GM12878 (cell line): Measurements from ENCODE around the gene NCKAP5L. TPM values are rescaled to one million over a fixed set of nuclear protein-coding genes. Genes with fewer than 3 reads are reported as not detected.
A peak's percentile ranks its signal among the peaks of the same experiment; 100 is the strongest.

Source experiments
- ATAC-seq: fragments of 200-7000 bp; cut with Tn5 transposase; 3 replicates; pipeline ENCODE4 v1.9.1; 2020; ENCODE audit warnings: mild to moderate bottlenecking, moderate library complexity
- BruUV-seq: library from RNA; stranded (reverse); fragments of 400-500 nt; replicated peaks from 2 replicates; lab custom pipeline; 2021; lab: Mats Ljungman, UMichigan
- CTCF ChIA-PET: fragments of 300-600 bp; sonication (Branson Sonifier 250); formaldehyde crosslinking; extraction: SDS; loops from one replicate; lab custom pipeline; 2021; ENCODE audit warnings: inconsistent platforms; lab: Yijun Ruan, JAX
- POLR2A ChIA-PET: fragments of 350-600 bp; formaldehyde crosslinking; extraction: SDS; loops from one replicate; lab custom pipeline; 2021; ENCODE audit warnings: inconsistent platforms; lab: Charles Lee
- RAD21 ChIA-PET: fragments of 300-600 bp; sonication (Branson Sonifier 250); formaldehyde crosslinking; loops from one replicate; lab custom pipeline; 2023; ENCODE audit warnings: antibody characterized with exemption; ENCODE audit not compliant: unreplicated experiment; lab: Charles Lee
- SMC1A ChIA-PET: fragments of 300-600 bp; sonication (Branson Sonifier 250); formaldehyde crosslinking; loops from one replicate; lab custom pipeline; 2023; ENCODE audit not compliant: unreplicated experiment, uncharacterized antibody; lab: Charles Lee
- DNase-seq: peaks from one replicate; pipeline ENCODE4 v3.0.0-alpha.2; 2011; ENCODE audit warnings: low read depth, low spot score
- FAIRE-seq: peaks from 3 replicates; lab custom pipeline; 2011; peaks lifted over from hg19 to GRCh38; lab: Jason Lieb, UNC
- H2AFZ ChIP-seq: 2 replicates; pipeline ENCODE4 v1.6.0; 2011; ENCODE audit warnings: low read depth, low read length, control low read depth; ENCODE audit not compliant: control insufficient read depth
- H3K27ac ChIP-seq: 2 replicates; pipeline ENCODE4 v1.5.1; 2011; ENCODE audit warnings: control low read depth; ENCODE audit not compliant: control insufficient read depth, insufficient read depth
- H3K27me3 ChIP-seq, 2 experiments: replicated peaks in 1 of 2; 2 replicates each; pipeline versions ENCODE4 v1.6.0 to v1.6.1; 2011; ENCODE audit warnings: low read length in 1 of 2; ENCODE audit not compliant: control insufficient read depth in 2 of 2, insufficient read depth in 2 of 2
- H3K36me3 ChIP-seq, 2 experiments: 2 replicates each; pipeline ENCODE4 v1.5.1; 2011; ENCODE audit warnings: low read length in 1 of 2; ENCODE audit not compliant: control insufficient read depth in 2 of 2, insufficient read depth in 2 of 2
- H3K4me1 ChIP-seq: 2 replicates; pipeline ENCODE4 v1.6.1; 2011; ENCODE audit warnings: mild to moderate bottlenecking, low read length, moderate library complexity, mixed read lengths; ENCODE audit not compliant: control insufficient read depth, insufficient read depth
- H3K4me2 ChIP-seq: 2 replicates; pipeline ENCODE4 v1.6.0; 2011; ENCODE audit warnings: control low read depth; ENCODE audit not compliant: control insufficient read depth, insufficient read depth
- H3K4me3 ChIP-seq: fragments of 200-600 bp; sonication (generic); 2 replicates; pipeline ENCODE4 v1.5.1; 2016
- H3K79me2 ChIP-seq: 2 replicates; pipeline ENCODE4 v1.6.0; 2011; ENCODE audit warnings: low read length; ENCODE audit not compliant: control insufficient read depth, insufficient read depth
- H3K9ac ChIP-seq: 2 replicates; pipeline ENCODE4 v1.8.0; 2011; ENCODE audit warnings: low read length, control low read depth, mixed read lengths; ENCODE audit not compliant: control insufficient read depth, insufficient read depth
- H3K9me3 ChIP-seq: replicated peaks from 3 replicates; pipeline ENCODE4 v1.5.1; 2011; ENCODE audit warnings: mild to moderate bottlenecking, low read length; ENCODE audit not compliant: control insufficient read depth, insufficient read depth
- H4K20me1 ChIP-seq: 2 replicates; pipeline ENCODE4 v1.6.0; 2011; ENCODE audit not compliant: control insufficient read depth, insufficient read depth
- BACH1 ChIP-seq: fragments of 450-650 bp; IDR thresholded peaks from 2 replicates; pipeline ENCODE4 v1.6.1; 2017; ENCODE audit warnings: mild to moderate bottlenecking, borderline replicate concordance
- FOXK2 ChIP-seq: fragments of 450-650 bp; IDR thresholded peaks from 2 replicates; pipeline ENCODE4 v1.6.1; 2017; ENCODE audit warnings: mild to moderate bottlenecking, moderate library complexity
- FOXM1 ChIP-seq: IDR thresholded peaks from 2 replicates; pipeline ENCODE4 v1.6.1; 2012; ENCODE audit warnings: low read depth, mild to moderate bottlenecking, inconsistent platforms, low read length, moderate library complexity
- IRF4 ChIP-seq: IDR thresholded peaks from 2 replicates; pipeline ENCODE4 v1.6.1; 2011; ENCODE audit warnings: low read depth, low read length
- JUNB ChIP-seq: IDR thresholded peaks from 2 replicates; pipeline ENCODE4 v1.6.1; 2016; ENCODE audit warnings: antibody characterized with exemption, mild to moderate bottlenecking
- NR2C1 ChIP-seq: fragments of 450-650 bp; IDR thresholded peaks from 2 replicates; pipeline ENCODE4 v1.6.1; 2017; ENCODE audit warnings: antibody characterized with exemption, mild to moderate bottlenecking, moderate library complexity
- SMAD1 ChIP-seq: fragments of 450-650 bp; IDR thresholded peaks from 2 replicates; pipeline ENCODE4 v1.6.1; 2018; ENCODE audit warnings: mild to moderate bottlenecking, low read depth; ENCODE audit not compliant: partially characterized antibody
- SUPT20H ChIP-seq: IDR thresholded peaks from 2 replicates; pipeline ENCODE4 v1.6.1; 2011; ENCODE audit warnings: low read depth, mild to moderate bottlenecking, low read length, moderate library complexity, borderline replicate concordance; ENCODE audit not compliant: control insufficient read depth
- WGBS: methylation state at CpG from one replicate; pipeline ENCODE4 v1.1.6; 2016; ENCODE audit warnings: low lambda C conversion rate; ENCODE audit not compliant: insufficient replicate concordance, insufficient coverage; ENCODE audit errors: missing lambda C conversion rate; 5-methylcytosine and 5-hydroxymethylcytosine counted together
- in situ Hi-C: fragments of 300-500 bp; cut with MboI; formaldehyde crosslinking; loops from 9 replicates; pipeline ENCODE4 v1.14.3; 2018; ENCODE audit warnings: mixed read lengths
- intact Hi-C: fragments of 100-400 bp; cut with micrococcal nuclease; formaldehyde crosslinking; loops from one replicate; pipeline ENCODE4 v1.14.2; 2022; ENCODE audit not compliant: unreplicated experiment
- polyA plus RNA-seq, 11 experiments: library from polyadenylated mRNA; depleted of rRNA in 4 of 11; unstranded in 6 of 11; stranded (reverse) in 5 of 11; fragments of >200 nt; fragmentation: Nextera tagmentation in 4 of 11; fragmentation: Illumina TruSeq in 1 of 11; extraction: Ambion mirVana in 4 of 11; extraction: Trizol in 1 of 11; gene quantifications; 1 replicate in 1 of 11; 2 replicates in 10 of 11; pipeline versions ENCODE4 v1.2.1 to v1.2.3, GENCODE V29; 2011 to 2016; ENCODE audit warnings: inconsistent platforms in 2 of 11, missing spikeins in 2 of 11, low read depth in 1 of 11
- total RNA-seq, 4 experiments: library from RNA; depleted of rRNA in 3 of 4; stranded (reverse); fragments of >200 nt in 3 of 4; fragmentation: Illumina TruSeq in 1 of 4; extraction: Trizol in 1 of 4; gene quantifications; 2 replicates each; pipeline versions ENCODE4 v1.2.1 to v1.2.3, GENCODE V29; 2013 to 2021
- TF ChIP-seq, protein P1 (sequence below): IDR thresholded peaks from 2 replicates; pipeline ENCODE4 v1.6.1; 2011; ENCODE audit warnings: low read depth, mild to moderate bottlenecking, low read length, moderate library complexity, borderline replicate concordance; ENCODE audit errors: extremely low read depth
- TF ChIP-seq, protein P2 (sequence below): fragments of 450-650 bp; IDR thresholded peaks from 2 replicates; pipeline ENCODE4 v1.6.1; 2014; ENCODE audit warnings: mild to moderate bottlenecking
- TF ChIP-seq, protein P3 (sequence below): IDR thresholded peaks from 2 replicates; pipeline ENCODE4 v1.6.1; 2011; ENCODE audit warnings: mild to moderate bottlenecking, low read depth, low read length, moderate library complexity; ENCODE audit not compliant: insufficient replicate concordance
- TF ChIP-seq, protein P4 (sequence below): fragments of 150-350 bp; IDR thresholded peaks from 2 replicates; pipeline ENCODE4 v1.6.1; 2016; ENCODE audit warnings: low read depth, low read length
- TF ChIP-seq, protein P5 (sequence below): fragments of 450-650 bp; IDR thresholded peaks from 2 replicates; pipeline ENCODE4 v1.6.1; 2017; ENCODE audit warnings: low read depth, mild to moderate bottlenecking, moderate library complexity
- TF ChIP-seq, protein P6 (sequence below): IDR thresholded peaks from 2 replicates; pipeline ENCODE4 v1.6.1; 2011; ENCODE audit warnings: borderline replicate concordance, low read depth, mild to moderate bottlenecking, moderate library complexity, low read length; ENCODE audit not compliant: insufficient read depth, poor library complexity, severe bottlenecking

NCKAP5L gene
- total and polyA plus RNA-seq, 10 of the 15 experiments (the other 5 are each of a cell fraction or from before 2014, with no cell fraction given) = 0.03 to 15.8 (median 4.4) TPM

DNA sequence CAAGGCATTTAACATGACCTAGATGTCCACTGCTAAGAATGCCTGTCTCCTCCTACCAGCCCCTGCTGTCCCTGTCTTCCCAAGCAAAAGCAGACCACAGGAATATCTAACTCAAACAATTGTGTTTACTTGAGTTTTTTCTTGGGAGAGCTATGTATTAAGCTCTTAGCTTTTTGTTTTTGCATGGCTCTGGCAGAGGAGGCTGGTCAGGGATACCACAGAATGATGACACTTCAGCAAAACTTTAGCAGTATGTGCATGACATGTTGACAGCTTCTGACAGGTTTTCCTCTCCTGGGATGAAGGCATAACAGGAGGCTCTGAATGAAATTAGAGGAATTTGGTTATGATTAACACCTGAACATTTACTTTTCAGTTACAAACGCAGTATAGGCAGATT lies 79.9 kb downstream of the NCKAP5L start:
- Histone ChIP-seq H3K27me3 (no peaks in the 10 kb centered on the region), H3K4me3 (peak overlapping the region; percentile 37; the same call in 1 of the 2 replicates), H3K9me3 (no peaks in the 10 kb centered on the region), H3K9ac (no peak overlapping the region; the same call in 1 of the 2 replicates), H3K79me2 (peaks cover 95% of the 10 kb centered on the region), H3K4me1 (peaks cover 38% of the 10 kb centered on the region), H3K27ac (no peak overlapping the region), H2AFZ (no peak overlapping the region), H4K20me1 (peaks cover 16% of the 10 kb centered on the region; the same call in 1 of the 2 replicates), H3K36me3 (peaks cover 1 to 23% of the 10 kb centered on the region in 2 experiments; a peak in 3 of 4 replicates), H3K4me2 (peak overlapping the region; percentile 70)
- in situ Hi-C loops (no loop called here), intact Hi-C loops (no loop called here)
- ChIA-PET POLR2A (interaction anchor here (0.5 to 2.3 kb wide), 5 partner anchors 9 to 435 kb away, joined by 4 to 7 read pairs (median 5); partner anchors contain the start of gene BCDIN3D), RAD21 (interaction anchor here (1.2 to 3.5 kb wide), 4 partner anchors 14 to 92 kb away, joined by 3 to 34 read pairs (median 4); partner anchors contain the start of gene FMNL3), SMC1A (interaction anchor here (0.9 to 3.1 kb wide), 14 partner anchors 8 to 390 kb away, joined by 3 to 20 read pairs (median 4); no protein-coding TSS in a partner anchor), CTCF (interaction anchor here (0.6 to 3.7 kb wide), 15 partner anchors 7 to 219 kb away, joined by 3 to 33 read pairs (median 6); partner anchors contain the start of gene TMBIM6)
- DNase-seq = no peak
- no TSS peak for BruUV-seq
- FAIRE-seq = no peak
- ATAC-seq = no peak
- 71% methylated on average over 1 of the region's 1 CpG for WGBS
- TF ChIP-seq, protein P1, sequence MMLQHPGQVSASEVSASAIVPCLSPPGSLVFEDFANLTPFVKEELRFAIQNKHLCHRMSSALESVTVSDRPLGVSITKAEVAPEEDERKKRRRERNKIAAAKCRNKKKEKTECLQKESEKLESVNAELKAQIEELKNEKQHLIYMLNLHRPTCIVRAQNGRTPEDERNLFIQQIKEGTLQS = no peak
- TF ChIP-seq, protein P2, sequence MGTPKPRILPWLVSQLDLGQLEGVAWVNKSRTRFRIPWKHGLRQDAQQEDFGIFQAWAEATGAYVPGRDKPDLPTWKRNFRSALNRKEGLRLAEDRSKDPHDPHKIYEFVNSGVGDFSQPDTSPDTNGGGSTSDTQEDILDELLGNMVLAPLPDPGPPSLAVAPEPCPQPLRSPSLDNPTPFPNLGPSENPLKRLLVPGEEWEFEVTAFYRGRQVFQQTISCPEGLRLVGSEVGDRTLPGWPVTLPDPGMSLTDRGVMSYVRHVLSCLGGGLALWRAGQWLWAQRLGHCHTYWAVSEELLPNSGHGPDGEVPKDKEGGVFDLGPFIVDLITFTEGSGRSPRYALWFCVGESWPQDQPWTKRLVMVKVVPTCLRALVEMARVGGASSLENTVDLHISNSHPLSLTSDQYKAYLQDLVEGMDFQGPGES = no peak
- TF ChIP-seq, protein P3, sequence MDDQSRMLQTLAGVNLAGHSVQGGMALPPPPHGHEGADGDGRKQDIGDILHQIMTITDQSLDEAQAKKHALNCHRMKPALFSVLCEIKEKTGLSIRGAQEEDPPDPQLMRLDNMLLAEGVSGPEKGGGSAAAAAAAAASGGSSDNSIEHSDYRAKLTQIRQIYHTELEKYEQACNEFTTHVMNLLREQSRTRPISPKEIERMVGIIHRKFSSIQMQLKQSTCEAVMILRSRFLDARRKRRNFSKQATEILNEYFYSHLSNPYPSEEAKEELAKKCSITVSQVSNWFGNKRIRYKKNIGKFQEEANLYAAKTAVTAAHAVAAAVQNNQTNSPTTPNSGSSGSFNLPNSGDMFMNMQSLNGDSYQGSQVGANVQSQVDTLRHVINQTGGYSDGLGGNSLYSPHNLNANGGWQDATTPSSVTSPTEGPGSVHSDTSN = no peak
- no peak for TF ChIP-seq SUPT20H
- TF ChIP-seq, protein P4, sequence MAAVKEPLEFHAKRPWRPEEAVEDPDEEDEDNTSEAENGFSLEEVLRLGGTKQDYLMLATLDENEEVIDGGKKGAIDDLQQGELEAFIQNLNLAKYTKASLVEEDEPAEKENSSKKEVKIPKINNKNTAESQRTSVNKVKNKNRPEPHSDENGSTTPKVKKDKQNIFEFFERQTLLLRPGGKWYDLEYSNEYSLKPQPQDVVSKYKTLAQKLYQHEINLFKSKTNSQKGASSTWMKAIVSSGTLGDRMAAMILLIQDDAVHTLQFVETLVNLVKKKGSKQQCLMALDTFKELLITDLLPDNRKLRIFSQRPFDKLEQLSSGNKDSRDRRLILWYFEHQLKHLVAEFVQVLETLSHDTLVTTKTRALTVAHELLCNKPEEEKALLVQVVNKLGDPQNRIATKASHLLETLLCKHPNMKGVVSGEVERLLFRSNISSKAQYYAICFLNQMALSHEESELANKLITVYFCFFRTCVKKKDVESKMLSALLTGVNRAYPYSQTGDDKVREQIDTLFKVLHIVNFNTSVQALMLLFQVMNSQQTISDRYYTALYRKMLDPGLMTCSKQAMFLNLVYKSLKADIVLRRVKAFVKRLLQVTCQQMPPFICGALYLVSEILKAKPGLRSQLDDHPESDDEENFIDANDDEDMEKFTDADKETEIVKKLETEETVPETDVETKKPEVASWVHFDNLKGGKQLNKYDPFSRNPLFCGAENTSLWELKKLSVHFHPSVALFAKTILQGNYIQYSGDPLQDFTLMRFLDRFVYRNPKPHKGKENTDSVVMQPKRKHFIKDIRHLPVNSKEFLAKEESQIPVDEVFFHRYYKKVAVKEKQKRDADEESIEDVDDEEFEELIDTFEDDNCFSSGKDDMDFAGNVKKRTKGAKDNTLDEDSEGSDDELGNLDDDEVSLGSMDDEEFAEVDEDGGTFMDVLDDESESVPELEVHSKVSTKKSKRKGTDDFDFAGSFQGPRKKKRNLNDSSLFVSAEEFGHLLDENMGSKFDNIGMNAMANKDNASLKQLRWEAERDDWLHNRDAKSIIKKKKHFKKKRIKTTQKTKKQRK = no peak
- TF ChIP-seq SMAD1 = no peak
- TF ChIP-seq, protein P5, sequence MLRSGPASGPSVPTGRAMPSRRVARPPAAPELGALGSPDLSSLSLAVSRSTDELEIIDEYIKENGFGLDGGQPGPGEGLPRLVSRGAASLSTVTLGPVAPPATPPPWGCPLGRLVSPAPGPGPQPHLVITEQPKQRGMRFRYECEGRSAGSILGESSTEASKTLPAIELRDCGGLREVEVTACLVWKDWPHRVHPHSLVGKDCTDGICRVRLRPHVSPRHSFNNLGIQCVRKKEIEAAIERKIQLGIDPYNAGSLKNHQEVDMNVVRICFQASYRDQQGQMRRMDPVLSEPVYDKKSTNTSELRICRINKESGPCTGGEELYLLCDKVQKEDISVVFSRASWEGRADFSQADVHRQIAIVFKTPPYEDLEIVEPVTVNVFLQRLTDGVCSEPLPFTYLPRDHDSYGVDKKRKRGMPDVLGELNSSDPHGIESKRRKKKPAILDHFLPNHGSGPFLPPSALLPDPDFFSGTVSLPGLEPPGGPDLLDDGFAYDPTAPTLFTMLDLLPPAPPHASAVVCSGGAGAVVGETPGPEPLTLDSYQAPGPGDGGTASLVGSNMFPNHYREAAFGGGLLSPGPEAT = no peak
- TF ChIP-seq, protein P6, sequence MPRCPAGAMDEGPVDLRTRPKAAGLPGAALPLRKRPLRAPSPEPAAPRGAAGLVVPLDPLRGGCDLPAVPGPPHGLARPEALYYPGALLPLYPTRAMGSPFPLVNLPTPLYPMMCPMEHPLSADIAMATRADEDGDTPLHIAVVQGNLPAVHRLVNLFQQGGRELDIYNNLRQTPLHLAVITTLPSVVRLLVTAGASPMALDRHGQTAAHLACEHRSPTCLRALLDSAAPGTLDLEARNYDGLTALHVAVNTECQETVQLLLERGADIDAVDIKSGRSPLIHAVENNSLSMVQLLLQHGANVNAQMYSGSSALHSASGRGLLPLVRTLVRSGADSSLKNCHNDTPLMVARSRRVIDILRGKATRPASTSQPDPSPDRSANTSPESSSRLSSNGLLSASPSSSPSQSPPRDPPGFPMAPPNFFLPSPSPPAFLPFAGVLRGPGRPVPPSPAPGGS = no peak
- TF ChIP-seq FOXM1 = no peak
- no peak for TF ChIP-seq BACH1
- TF ChIP-seq FOXK2 = no peak
- TF ChIP-seq IRF4 = no peak
- TF ChIP-seq NR2C1 = no peak
- TF ChIP-seq JUNB = no peak
